DMS79 treated with DMSO at 0.1 percent for 48 hours (cell line): ENCODE results near the gene ADORA3.
"Not testable (repeated sequence)": the region's sequence is repeated elsewhere in the genome, so short reads cannot be mapped to it uniquely, and the experiment has no call there.

Experiments
- DNase-seq: peaks from one replicate; lab custom pipeline; 2025; lab: John Stamatoyannopoulos, UW

Gene ADORA3

DNA sequence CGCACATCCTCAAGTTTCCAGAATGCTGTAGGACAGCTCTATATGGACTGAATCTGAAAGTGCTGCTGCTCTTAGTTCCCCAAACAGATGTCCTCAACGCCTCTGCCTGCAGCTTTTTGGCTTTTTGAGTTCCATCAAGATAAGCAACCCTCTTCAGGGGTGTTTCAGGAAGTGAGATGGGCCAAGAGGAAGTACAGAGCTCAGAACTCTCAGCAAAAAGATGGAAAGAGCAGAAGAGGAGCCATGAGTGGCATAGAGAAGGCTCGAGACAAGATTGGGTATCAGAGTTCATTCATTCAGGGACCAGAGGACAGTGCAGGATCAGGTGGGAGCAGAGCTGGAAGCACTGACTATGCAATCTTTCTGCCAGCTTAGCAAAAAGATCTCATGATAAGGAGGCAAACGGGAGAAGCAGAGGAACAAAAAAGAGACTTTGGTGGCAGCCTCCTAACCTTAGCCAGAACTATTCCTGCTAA, at the start of gene ADORA3, which contains the start of gene TMIGD3:
Gene ADORA3 (minus strand): TSS at position 49 of the 476 bp plus-strand sequence. CDS start 279 bp downstream, outside the sequence.
Gene TMIGD3 (minus strand): TSS at position 49 of the 476 bp plus-strand sequence. CDS start 279 bp downstream, outside the sequence.
- DNase-seq = no peak

DNA sequence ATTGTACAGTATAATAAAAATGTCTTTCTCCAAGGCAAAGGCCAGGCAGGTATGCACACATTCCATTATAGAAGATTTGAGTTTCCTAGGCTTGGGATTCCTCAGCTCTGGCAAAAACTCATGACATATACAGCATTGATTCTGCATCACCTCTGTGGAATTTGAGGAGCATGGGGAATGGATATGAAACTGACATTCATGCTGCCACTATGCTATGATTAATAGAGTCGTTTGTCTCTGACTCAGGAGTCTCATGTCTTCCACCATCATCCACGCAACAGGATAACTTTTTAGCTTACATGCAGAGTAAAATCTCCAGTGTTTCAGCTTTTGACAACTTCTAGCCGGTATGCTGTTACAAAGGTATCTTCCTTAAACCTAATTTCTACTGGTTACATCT, 49.8 kb upstream of the ADORA3 start:
- DNase-seq = no peak

GRCh38 chr1:111552587-111552986, 49.2 kb upstream of the ADORA3 start:
- DNase-seq = no peak

- no peak for DNase-seq
These were observed 48.4 kb upstream of the ADORA3 start for GRCh38 chr1:111551623-111552411.

GRCh38 chr1:111547786-111548185, 44.4 kb upstream of the ADORA3 start:
- DNase-seq = not testable (repeated sequence)

DNA sequence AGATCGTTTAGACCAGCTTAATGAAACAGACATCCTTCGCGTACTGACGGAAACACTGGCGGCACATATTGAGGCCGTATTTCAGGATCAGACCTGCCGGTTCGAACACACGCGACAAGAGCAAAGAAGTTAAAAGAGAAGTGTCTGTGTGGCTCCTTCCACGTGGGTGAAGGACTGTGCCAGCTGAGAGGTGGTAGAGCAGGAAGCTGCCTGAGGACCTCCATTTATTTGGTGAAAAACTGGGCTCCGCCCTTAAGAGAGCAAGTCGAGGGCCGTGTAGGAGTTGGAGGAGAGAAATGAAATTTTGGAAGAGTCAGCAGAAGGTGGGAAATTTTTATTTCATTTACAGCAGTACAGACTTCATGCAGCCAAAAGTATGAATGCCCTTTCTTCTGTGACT, 38.8 kb upstream of the ADORA3 start:
- no peak for DNase-seq

GRCh38 chr1:111541721-111542120, 38.3 kb upstream of the ADORA3 start:
- no peak for DNase-seq

DNA sequence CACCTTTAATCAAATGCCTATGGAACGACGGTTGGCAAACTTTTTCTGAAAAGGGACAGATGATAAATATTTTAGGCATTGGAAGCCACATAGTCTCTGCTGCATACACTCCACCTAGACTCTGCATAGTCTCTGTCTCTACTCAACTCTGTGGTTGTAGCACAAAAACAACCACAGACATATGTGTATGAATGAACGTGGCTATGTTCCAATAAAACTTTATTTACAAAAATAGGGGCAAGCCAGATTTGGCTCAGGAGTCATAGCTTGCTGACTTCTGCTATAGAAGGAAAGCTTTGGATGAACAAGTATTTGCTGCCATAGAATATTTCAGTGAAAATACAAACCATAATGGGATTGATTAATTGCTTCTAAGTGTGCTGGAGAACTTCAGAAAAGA, 37.5 kb upstream of the ADORA3 start:
- DNase-seq = no peak

DNA sequence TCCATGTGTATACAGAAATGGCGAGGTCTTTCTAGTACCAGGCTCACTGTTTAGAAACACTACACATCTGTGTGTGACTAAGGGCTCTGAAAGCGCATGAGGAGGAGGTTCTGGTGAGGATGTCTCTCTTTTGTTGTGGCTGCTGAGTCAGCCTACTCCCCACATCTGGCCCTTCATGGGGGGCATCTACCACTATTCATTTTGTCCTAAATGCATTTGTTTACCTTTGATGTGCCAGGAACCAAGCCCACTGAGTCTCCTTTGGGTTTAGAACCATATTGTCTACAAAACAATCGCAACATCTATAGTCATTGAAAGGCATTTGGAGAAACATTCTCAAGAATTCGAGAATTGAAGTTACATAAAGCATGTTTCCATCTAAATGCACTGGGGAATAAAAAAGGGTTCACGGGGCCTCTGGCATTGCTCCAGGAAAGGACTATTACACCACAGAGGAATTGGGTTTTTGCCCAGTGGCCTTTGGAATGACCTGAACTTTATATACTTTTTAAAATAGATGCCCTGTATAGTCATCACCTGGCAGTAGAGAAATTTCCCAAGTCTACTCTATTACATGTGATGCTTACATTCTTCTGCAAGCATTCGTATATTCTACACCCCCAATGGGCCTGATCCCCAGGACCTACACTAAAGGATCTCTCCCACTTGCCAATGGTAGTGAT, 35.1 kb upstream of the ADORA3 start:
- no peak for DNase-seq

GRCh38 chr1:111535256-111536191, 32.1 kb upstream of the ADORA3 start:
- no peak for DNase-seq

- no peak for DNase-seq
These were observed 16.6 kb upstream of the ADORA3 start for GRCh38 chr1:111520053-111520452.

DNA sequence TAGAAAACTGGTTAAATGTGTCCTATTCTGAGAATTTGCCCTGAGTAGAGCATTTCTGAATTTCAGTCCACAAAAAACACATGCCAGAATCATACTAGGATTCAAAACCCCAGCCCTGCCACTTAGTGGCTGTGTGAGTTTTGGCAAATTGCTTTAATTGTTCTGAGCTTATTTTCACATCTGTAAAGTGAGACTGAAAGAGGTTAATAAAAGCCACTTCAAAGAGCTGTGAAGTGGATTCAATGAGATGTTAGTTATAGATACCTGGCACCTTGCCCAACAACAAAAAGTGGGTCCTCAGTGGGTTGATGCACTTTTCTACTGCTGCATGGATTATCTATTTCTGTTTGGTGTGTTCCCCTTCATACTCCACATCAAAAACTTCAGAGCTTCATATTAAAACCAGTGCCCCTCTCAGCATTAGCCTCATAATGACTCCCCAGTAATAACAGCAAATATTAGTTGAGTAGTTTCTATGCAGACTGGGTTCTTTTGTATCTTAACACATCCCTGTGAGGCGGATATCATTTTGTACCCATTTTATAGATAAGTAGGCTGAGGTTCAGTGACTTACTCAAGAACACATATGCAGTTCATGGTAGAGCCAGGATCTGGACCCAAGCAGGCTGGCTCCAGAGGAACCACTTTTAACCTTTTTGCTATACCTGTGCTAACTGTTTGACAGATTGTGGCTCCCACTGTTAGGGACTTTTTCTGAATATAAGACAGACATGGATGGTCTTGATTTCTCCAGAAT, 14.2 kb upstream of the ADORA3 start:
- peak; percentile 73 for DNase-seq

DNA sequence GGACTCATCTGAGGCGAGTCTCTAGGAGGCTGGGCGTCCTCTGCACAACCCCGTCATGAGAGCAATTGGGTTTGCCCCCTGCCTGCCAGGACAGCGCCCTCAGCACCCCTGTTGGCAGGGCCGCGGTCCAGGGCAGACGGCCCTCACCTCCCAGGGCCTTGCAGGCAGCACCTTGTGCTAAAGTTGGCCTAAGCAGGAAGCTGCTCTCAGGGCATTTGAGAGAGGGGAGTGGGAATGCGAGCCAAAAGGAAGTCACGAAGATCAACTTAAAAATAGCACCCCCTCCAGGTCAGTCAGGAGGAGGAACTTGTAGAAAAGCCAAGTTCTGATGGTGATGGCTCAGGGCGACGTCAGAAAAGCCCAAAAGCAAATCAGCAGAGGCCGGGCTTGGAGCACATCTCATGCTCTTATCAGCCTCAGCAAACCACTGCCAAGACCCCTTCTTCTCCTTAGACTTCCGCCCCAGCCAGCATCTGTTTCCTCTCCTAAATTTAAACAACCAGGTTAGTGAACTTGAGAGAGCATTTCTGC, 12.6 kb upstream of the ADORA3 start:
- peak; percentile 20 for DNase-seq

DNA sequence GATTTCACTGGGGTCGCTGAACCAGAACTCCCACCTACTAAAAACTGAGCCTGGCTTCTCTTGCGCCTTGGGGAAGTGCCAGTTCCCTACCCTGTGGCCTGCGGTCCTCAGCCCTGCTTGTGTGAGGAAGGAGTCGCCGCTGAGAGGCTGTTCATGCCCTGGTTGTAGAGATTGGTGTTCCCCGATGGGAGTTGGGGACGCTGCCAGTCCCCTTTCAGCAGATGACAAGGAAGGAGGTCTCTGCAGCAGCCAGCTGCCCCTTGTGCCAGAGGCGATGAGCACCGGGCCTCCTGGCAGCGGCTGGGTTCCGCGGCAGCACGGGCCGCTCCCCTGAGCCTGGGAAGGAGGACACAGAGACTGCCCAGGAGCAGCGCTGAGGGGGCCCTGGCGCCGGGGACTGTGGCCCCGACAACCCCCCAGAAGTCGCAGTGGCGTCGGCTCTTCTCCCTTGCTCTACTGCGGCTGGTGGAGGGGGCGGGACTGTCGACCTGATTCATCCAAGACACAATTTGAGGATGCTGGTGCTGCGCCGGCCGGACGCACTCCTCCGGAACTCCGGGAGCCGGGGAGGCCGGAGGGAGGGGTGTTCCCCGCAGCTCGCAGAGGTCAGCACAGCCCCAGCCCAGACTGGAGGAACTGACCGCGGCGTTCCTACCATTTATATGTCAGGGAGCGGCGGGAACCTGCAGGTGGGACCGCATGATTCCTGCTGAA, 12.0 kb upstream of the ADORA3 start:
- DNase-seq = peak; percentile 37

DNA sequence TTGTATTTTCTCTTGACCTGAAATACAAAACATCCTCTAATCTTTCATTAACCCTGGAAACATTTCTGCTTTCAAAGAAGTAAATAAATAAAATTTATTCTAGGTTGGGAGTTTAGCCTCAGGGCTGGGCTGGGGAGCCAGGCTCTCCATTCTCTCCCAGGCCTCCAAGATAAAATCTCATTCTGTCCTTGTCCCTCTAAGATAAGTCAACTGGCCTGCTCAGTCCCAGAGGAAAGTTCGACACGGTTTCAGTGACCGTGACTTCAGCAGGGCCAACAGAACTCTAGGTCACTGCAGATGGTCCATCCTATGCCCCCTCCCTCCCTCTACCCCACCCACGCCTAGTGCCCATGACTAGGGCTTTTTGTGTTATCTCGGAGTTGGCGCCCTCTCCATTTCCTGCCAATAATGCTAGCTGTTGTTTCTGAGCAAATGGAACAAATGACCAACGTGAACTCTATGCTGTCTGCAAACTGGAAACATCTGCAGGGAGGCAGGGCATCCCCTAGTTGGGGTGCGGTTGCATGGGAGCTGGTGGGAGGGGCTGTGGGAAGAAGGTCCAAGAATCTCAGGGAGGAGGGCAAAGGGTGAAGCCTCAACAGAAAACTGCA, 10.1 kb upstream of the ADORA3 start:
- no peak for DNase-seq

DNA sequence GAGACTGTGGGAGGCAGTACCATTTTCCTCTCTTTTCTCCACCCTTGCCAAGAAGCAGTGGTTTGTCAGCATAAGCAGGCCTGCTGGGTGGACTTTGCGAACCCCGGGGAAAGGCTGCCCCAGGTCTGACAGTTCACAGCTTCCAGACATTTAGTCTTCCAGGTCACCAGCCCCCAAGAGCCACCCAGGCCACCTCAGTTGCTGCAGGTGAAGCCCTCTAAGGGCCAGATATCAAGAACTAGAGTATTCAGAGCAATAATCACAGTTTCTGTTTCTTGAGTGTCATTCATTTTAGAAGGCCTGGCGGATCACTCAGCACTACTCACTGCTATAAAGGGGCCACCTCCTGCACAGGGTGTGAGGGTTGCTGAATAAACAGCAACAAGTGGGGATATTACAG, 9.5 kb upstream of the ADORA3 start:
- no peak for DNase-seq

DNA sequence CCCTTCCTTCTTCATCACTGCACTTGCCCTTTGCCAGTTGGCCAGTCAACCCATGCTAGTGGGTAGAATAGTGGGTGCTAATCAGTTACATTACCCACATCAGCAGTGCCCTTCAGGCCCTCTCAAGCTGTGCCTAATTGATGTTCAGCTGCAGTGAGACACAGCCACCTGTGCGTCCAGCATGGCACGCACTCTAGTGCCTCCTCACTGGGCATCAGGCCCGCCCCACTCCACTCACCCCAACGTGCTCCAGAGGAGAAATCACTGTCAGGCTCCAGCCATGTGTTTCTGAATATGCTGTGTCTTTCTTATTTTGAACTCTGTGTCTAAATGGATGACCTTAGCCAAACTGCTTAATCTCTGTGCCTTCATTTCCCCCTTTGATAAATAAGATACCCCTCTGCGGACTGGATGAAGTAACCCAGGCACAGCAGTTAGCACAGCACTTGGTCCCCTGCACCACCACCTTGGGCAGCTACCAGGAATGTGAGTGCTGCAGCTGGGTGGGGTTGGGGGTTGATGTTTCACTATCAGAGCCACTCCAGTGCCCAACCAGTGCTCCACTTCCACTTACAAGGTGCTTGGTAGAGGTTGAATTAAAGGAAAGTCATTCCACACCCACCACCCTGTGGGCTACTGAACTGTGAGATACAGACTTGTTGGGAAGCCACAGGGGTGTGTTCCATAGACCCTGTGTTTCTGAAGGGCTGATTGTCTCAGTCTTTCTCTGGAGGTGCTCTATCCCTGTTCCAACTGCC, 8.9 kb upstream of the ADORA3 start:
- DNase-seq = peak; percentile 7

GRCh38 chr1:111511370-111511769, 7.9 kb upstream of the ADORA3 start:
- DNase-seq = no peak

DNA sequence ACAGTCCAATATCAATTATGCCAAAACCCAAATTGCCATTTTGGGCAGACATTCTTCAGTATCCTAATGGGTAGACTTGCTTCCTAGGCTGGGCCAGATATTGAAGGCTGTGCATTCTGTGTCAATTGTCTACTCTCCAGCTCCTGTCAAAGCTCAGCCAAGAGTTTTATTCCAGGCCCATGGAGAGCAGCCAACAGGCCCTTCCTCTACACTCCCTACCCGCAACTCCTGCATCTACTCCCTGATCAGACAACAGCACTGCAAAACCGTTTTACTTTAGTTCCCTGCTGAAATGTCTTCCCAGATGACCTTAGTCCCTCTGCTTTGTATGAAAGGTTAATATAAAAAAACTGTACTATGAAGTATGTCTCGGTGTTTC, 6.6 kb upstream of the ADORA3 start:
- DNase-seq = no peak
